HG03457 (cell line): ENCODE data around the gene MAPKAPK2.

Source experiments
- ATAC-seq: cut with Tn5 transposase; IDR thresholded peaks from one replicate; pipeline ENCODE4 v1.9.1; 2021; ENCODE audit warnings: moderate number of reproducible peaks; ENCODE audit not compliant: unreplicated experiment

MAPKAPK2 gene

DNA sequence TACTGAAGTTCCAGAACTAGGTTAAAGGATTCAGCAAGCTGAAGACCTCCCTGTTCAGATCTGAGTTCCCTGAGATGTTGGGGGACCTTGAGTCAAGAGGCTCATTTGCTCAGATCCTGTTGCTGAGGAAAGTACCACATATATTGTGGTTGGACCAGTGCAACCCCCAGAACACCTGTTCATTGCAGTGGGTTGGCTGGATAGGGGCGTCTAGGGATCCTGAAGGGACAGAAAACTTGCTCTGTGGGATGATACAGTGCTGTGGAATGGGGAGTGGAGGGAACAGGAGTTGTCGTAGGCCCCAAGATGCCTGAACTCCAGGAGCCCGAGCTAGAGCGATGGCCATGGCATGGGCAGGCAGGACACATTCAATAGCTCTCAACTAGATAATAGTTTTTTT, 24.6 kb upstream of the MAPKAPK2 start:
- no peak for ATAC-seq

DNA sequence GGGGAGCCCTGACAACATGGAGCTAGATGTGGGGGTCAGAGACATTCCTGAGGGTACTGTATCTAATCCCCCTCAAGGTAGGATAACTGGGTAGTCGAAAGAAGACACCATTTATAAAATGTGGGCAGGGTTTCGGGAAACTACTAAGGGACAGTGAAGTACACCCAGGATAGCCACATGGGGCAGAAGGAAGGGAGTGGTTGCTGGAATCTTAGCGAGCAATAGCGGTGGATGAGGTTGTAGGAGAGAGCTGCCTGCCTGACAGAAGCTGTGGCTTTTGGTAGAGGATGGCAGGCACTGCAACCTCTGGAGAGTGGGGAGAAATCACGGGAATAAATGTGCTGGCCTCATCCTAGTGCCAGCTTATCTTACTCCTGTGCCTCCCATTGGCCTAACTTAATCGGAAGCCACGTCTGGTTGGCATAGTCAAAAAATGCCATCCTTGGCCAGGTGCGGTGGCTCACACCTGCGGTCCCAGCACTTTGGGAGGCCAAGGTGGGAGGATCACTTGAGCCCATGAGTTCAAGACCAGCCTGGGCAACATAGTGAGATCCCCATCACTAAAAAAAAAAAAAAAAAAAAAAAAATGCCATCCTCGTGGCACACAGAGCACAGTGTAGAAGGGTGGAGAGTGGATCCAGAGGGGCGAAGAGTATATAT, 23.4 kb upstream of the MAPKAPK2 start:
- no peak for ATAC-seq

DNA sequence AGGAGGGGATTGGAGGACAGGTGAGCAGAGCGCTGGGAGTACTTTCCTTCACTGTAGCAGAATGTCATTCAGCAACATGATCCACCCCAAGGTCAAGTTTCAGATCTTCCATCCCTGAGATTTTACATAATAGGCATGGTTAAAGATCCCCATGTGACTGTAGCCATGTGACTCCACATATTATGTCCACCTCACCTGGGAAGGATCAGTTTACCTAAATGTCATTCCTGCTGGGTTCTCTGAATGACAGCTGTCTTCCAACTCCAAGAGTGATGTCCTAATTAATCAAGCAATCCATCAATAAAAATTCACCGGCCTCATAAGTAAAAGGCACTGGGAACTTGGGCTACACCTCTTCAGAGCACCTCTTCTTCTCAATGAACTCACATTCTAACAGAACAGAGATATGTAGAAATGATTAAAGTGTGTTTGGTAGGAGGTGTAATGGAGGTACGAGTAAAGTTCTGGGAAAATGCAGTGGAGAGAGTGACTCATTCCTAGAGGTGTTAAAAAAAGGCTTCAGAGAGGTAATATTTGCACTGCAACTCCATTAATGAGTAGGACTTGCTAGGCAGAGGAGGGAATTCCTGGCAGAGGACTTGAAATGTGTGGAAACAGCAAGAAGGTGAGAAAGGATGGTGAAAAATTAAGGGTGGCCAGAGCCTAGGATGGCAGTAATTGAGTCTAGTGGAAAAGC, 22.2 kb upstream of the MAPKAPK2 start:
- ATAC-seq, result no peak

DNA sequence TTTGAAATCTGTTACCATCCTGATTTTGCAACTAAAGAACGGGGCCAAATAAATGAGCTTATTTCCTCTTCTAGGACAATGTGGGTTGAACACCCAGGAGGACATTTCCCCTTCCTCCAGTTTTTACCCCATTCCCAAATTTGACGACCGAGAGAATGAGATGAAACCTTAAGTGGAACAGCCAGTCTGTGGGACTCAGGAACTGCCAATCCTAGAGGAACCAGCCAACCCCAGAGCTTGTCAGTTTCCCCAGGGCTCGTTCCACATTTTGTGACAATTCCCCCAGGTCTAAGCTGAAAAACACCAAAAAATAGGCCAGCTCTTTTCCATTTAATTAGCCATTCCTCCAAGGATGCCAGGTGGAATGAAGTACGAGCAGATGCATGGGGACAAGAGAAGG, 21.3 kb upstream of the MAPKAPK2 start:
- ATAC-seq, result no peak

DNA sequence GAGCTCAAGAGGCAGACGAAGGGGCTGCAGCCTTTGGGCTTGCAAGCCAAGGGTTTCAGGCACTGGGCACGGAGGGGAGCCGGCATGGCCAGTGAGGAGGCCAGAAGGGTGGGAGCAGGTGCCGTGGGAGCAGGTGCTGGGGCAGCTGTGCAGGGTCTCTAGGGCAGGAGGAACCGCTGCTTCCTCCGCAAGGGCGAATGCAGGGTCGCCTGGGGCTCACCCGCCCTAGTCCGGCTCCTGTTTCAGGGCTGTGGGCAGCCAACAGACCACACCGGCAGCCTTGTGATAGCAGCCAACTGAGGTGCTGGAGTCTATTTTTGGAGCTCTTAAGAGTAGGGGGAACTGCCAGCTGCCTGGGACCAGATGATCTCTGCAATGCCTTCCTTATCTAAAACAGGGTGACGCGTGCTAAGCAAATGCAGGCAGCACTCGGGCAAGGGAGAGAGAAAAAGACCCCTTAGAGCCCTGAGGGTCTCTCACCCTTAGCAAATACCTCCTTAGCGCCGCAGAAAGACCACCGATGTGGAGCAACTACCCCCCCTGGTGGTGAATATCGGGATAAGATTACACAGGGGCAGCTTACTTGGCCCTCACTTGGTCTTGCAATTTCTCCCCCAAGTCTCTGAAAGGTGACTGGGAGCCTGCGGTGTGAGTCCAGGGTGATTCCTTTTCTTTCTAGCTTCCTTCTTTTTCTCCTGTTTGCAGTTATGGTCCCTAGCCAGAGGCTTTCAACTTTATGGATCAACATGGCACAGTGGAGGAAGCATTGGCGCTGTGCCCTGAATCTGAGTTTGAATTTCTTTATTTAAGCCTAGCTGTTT, 20.7 kb upstream of the MAPKAPK2 start:
- ATAC-seq, result no peak

DNA sequence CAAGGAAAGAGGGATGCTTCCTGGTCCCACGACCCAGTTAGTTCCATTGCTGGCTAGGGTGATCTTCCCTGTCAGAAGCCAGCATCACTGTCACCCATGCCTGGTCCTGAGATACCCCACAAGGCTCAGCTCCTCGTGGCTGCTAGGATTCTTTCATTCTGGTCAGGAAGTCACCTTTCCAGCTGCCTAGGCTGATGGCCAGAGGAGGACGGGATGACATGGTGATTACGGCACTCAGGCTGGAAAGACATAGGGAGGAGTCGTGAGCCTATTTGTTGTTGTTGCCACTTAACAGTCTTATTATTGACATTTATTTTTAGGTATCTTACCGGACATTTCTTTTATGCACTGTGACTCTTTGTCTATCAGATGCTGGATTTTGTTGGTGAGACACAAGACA, 20.0 kb upstream of the MAPKAPK2 start:
- ATAC-seq, result no peak

DNA sequence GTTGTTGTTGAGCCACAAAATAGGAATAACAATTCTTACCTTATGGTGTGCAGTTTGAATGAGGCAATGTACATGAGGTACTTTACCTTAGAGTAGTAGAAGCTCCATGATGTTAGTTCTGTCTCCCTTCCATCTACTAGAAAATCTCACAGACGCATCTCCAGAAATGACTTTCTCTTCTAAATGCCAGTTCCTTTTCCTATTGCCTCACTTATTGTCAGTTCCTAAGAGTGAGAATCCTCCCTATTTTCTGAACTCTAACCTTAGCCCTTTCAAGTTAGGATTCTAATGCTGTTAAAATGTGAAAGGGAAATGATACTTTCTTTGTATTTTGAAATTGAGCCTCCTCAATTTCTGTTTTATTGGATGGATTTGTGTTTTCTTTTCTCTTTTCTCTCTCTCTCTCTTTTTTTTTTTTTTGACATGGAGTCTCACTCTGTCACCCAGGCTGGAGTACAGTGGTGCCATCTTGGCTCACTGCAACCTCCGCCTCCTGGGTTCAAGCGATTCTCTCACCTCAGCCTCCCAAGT, 18.6 kb upstream of the MAPKAPK2 start:
- no peak for ATAC-seq

DNA sequence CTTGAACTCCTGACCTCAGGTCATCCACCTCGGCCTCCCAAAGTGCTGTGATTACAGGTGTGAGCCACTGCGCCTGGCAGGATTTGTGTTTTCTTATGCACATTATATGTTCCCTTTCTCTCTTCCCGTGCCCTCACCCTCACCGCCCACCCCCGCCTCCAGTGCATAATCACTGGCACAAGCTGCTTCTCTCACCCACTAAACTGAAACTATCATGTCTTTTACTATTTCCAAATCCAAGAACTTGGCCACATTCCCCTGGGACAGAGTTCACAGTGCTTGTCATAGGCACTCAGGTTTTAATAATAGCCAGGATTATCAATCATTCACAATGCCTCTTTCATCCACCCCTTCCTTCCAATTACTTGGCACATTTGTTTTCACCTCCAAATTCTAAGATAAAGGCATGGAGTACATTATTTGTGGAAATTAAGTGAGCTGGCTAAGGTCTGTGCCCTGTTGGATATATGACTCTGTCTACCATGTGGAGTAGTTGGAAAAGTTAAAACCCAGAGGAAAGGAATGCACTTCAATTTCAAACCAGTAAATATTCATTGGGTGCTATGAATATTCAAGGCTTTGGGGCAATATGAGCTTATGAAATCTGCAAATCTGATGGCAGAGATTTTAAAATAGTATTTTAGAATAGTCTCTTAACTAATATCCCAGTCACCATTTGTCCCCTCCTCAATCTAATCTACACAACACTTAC, 17.6 kb upstream of the MAPKAPK2 start:
- ATAC-seq, result no peak

DNA sequence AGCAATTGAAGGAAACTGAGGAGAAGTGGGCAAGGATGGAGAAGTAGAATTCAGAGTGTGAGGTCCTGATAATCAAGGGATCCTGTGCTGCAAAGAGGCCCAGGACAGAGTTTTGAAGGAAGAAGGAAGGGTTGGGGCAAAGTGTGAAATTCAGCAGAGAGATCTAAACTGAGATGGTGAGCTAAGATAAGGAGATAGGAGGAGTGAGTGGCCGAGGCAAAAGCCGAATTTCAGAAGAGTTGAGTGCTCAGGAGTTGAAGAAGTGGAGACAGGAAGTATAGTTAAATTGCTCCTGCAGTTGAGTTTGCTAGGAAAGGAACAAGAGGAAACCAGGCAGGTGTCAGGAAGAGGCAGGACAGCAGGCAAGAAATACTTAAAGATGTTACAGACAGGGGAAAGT, 16.4 kb upstream of the MAPKAPK2 start:
- ATAC-seq, result no peak

DNA sequence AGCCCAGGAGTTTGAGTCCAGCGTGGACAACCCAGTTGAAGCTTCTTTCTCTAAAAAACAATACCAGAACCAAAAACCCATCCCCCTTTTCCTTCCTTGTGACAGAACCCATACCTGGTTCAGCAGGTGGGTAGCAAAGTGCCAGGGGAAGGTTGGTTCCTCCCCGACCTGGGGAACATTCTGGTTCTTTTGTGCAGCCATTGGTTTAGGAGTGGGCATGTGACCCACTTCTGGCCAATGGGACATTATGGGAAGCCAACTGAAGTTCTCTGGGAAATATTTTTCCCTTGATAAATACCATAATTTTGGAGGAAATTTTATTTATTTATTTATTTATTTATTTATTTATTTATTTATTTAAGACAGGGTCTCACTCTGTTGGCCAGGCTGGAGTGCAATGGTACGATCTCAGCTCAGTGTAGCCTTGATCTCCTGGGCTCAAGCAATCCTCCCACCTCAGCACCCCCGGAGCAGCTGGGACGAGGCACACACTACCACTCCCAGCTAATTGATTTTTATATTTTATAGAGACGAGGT, 15.8 kb upstream of the MAPKAPK2 start:
- ATAC-seq, result no peak

DNA sequence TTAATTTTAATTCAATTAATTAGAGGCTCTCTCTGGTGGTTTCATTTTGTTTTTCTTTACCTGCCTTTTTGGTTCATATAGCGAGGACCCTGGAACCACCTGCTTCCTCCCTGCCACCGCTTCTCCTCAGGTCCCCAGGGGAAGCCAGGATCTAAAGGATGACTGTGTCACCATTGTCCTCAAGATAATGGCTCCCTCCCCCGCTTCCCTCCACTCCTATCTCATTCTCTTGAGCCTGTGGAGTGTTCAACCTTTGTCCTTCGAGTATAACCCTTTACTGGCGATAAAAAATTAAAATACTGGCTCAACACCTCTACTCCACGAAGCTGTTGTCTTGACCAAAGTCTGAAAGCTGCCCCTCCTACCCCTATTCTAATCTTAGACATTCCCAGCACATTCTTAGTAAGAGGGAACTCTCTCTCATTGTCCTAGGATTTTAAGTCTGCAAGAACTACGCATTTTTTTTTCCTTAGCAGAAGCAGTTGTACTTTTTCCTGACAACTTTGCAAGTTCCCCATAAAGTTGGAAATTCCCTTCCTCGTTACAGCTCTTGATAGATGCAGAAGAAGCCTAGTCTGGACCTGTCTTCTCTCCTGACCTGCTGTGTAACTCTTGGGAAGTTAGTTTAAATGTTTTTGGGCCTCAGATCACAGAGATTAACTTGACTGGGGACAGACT, 12.6 kb upstream of the MAPKAPK2 start:
- ATAC-seq, result no peak

DNA sequence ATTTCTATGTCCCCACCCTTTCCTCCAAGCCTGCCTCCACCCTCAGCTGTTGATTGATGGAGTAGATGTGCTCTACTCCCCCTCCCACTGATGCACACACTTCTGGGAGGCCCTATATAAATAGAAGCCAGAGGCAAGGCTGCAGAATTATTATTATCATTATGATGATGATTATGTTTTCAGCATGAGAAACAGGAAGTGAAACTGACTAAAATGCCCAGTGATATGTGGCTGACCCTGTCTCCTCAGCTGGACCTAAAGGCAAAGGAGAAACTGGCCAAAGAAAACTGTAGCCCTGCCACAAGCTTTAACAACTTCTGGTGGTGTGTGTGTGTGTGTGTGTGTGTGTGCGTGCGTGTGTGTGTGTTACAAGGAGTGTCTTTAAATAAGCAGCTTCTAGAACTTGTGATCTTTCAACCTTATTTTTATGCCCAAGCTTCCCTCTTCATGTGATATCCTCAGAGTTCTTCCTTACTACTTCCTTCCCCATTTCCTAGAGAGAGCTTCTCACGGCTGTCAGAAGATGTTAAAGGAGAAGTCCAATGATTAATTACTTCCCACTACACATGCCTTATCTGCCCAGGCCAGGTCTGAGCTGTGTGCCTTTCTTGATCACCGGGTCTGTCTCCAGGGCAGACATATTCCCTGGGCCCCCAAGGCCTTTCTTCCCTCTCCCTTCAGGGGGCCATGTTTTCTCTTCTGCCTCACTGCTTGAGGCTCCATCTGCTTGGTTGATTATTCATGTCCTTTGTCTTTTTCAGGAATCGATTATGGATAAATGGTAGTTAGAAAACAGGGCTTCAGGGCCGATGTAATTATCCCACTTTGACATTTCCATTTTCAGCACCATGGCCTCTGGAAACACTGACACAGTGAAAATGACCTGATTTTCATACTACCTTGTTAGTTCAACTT, 11.6 kb upstream of the MAPKAPK2 start:
- no peak for ATAC-seq

DNA sequence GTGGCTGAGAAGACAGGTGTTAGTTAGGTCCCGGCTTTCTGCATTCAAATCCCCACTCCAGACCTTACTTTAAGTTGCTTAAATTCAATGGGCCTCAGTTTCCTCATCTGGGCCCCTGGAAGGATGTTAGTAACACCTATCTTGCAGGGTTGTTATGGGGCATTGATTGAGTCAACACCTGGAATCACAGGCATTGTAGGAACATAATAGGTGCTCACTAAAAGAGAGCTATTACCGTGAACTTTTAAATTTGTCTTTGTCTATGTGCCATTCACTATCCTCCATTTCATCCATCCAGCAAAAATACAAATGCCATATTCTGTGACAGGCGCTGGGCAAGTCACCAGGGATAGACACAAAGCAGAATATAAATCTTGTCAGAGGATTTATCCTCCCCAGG, 10.5 kb upstream of the MAPKAPK2 start:
- ATAC-seq, result no peak

DNA sequence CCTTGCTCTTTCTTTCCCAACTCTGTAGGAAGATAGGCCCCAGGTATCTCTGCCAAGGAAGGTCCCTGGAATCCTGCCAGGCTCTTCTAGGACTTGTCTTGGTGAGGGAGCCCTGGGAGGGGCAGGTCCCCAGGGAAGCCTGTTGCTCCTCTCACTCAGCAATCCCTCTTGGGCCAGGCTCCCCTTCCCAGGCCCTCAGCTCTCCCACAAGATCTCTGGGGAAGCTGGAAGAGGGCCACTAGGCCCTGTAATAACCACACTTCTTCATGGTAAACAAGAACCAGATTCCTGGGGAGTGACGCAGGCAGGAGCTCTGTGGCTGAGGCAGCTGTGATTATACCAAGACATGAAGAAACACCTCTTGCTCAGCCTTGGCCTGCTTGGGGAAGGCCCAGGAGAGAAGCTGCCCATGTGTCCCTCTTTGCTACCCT, 9.9 kb upstream of the MAPKAPK2 start:
- no peak for ATAC-seq

DNA sequence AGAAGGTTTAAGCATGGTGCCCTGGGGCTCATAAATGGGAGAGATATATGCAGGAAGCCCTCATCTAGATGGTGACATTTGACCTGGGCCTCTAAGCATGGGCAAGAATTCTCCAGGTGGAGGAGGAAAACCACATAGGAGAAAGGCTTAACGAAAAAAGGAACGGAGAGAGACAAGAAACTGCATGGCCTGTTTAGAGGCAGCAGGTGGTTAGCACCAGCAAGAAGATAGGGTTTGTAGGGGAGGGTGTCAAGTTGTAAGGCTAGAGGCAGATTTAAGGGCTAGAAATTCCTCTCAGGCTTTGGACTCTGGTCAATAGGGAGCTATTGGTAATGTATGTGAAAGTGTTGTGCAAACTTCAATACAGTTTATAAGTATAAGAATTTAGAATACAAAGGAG, 8.2 kb upstream of the MAPKAPK2 start:
- no peak for ATAC-seq

DNA sequence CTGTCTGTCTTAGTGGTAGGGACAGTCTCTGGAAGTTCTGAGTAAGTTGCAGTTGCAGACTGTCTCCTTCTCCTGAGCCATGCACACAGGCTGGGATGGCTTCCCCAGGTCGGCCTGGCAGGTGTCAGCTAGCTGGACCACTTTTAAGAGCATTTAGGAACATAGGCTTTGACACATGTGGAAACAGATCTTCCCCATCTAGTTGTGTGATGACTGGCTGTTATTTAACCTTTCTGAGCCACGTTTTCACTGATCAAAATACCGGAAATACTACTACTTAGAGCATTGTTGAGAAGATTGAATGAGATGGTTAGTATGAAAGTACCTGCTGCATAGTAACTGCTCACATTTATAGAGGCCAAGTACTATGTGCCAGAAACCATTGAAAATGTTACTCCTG, 6.2 kb upstream of the MAPKAPK2 start:
- no peak for ATAC-seq

DNA sequence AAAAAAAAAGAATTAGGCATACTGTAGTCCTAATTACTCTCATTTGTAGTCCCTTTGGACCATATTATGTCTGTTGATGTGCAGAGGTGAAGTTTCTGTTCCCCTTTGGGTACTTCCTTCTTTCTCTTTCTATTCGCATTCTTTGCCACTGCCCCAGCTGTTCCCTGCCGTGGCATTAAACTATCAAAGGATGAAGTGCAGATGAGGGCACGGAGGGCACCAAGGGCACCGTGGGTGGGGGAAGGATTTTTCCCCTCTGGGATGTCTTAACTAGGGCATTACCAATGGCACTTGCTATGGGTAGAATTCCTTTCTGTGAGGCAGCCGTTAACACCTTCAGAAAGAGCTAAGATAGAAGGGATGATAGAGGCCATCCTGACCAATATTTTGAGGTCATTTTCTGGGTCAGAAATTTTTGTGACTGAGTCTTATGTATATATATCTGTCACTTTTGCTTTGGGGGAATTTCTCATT, 4.9 kb upstream of the MAPKAPK2 start:
- ATAC-seq, result peak; percentile 65

DNA sequence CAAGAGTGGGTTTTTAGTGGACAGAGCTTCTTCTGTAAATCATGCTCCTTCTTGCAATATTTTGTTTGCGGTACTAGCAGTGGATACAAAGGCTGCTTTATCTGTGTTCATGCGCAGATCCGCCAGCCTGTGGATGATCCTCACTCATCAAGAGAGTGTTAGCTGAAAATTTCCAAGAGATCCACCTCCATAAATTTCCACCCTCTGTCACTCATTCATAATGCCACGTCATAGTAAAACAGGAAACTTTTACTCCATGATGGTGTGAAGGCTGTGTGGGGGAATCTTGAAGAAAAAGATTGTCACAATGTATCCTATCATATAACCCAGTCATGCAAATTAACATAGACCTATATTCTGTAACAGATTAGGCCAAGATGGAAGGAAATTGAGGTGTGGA, 4.4 kb upstream of the MAPKAPK2 start:
- no peak for ATAC-seq

DNA sequence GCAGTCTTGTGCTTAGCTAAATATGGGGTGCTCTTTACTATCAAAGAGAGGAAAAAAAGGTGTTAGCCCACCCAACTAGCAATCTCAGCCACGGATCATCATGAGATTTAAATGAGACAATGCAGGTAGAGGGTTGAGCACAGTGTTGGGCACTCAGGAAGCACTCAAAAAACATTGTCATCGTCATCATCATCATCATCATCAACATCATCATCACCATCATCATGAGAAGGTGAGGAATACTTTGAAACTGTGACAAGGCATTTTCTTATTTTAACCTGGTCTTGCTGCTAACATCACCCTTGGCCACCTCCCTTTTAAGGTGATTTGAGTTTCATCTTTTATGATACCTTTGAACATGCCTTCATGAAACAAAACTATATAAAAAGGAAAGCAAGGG, 3.3 kb upstream of the MAPKAPK2 start:
- ATAC-seq, result no peak
